ENCODE measurements around the gene SULT2B1. TPM values are rescaled to one million over a fixed set of nuclear protein-coding genes. Genes with fewer than 3 reads are reported as not detected.

Gene SULT2B1
- total RNA-seq, 4 donors from 2014 or later: 0.32 to 0.41 TPM; not detected in 2

- 69 to 75% methylated on average over 3 to 28 of the region's 30 CpGs for WGBS, 2 donors (ENCODE audit: low coverage in 1 of 2)
- no peak for DNase-seq
- H3K4me3 ChIP-seq: no peak overlapping the region
- H3K27ac ChIP-seq: no peak overlapping the region
- H3K27me3 ChIP-seq: no peaks in the 10 kb centered on the region
- in situ Hi-C loops (cut with MboI; ENCODE audit: low pct_ligation_motif_present in 1 of 4, low pct_unique_long_range_greater_than_20kb in 1 of 4, low sequenced_read_pairs in 3 of 4): loop anchor here in 2 of 4 donors (25.0 kb wide), 2 partner anchors 287 to 337 kb away; partner anchors contain the start of genes CARD8 (in 1 of the 2) and ZNF114 (in 1 of the 2)
- no peaks in the 10 kb centered on the region for H3K36me3 ChIP-seq
- intact Hi-C loops (cut with DNase I; ENCODE audit: low total_unique reads): no loop called here
- peaks cover 0 to 10% (median 4%) of the 10 kb centered on the region in 4 donors for H3K4me1 ChIP-seq
- TF ChIP-seq CTCF (IDR thresholded peaks at IDR 0.05): no peak
- TF ChIP-seq POLR2AphosphoS5 (IDR thresholded peaks at IDR 0.05): no peak
- no peak for TF ChIP-seq EP300 (IDR thresholded peaks at IDR 0.05; ENCODE audit: low read depth)
- TF ChIP-seq POLR2A (IDR thresholded peaks at IDR 0.05): no peak
- H3K9me3 ChIP-seq: no peaks in the 10 kb centered on the region
These were observed 47.2 kb downstream of the SULT2B1 start for GRCh38 chr19:48598996-48599700.

- Histone ChIP-seq H3K4me1 (peaks cover 0 to 15% (median 4%) of the 10 kb centered on the region in 4 donors), H3K27ac (peak overlapping the region in 3 of 4 donors; percentile 54 to 65 (median 63)), H3K27me3 (no peaks in the 10 kb centered on the region), H3K4me3 (no peak overlapping the region), H3K36me3 (no peaks in the 10 kb centered on the region), H3K9me3 (no peaks in the 10 kb centered on the region)
- 84 to 90% methylated on average over 2 to 21 of the region's 21 CpGs for WGBS, 2 donors (ENCODE audit: low coverage in 1 of 2)
- in situ Hi-C loops (cut with MboI; ENCODE audit: low pct_ligation_motif_present in 1 of 4, low pct_unique_long_range_greater_than_20kb in 1 of 4, low sequenced_read_pairs in 3 of 4): no loop called here
- DNase-seq: no peak
- TF ChIP-seq CTCF (IDR thresholded peaks at IDR 0.05) (no peak), POLR2AphosphoS5 (IDR thresholded peaks at IDR 0.05) (no peak), POLR2A (IDR thresholded peaks at IDR 0.05) (no peak), EP300 (IDR thresholded peaks at IDR 0.05; ENCODE audit: low read depth) (no peak)
- intact Hi-C loops (cut with DNase I; ENCODE audit: low total_unique reads): no loop called here
These were observed 48.9 kb downstream of the SULT2B1 start for GRCh38 chr19:48600679-48601417.

- Histone ChIP-seq H3K4me3 (no peak overlapping the region), H3K36me3 (no peaks in the 10 kb centered on the region), H3K9me3 (no peaks in the 10 kb centered on the region), H3K4me1 (peaks cover 0 to 15% (median 4%) of the 10 kb centered on the region in 4 donors), H3K27me3 (no peaks in the 10 kb centered on the region), H3K27ac (peak overlapping the region; percentile 21 to 71 (median 44))
- WGBS, 2 donors (ENCODE audit: low coverage in 1 of 2): 70% methylated on average over 9 of the region's 9 CpGs; no CpG with 5 or more reads in 1 of the 2 donors
- DNase-seq: no peak
- TF ChIP-seq POLR2A (IDR thresholded peaks at IDR 0.05) (no peak), POLR2AphosphoS5 (IDR thresholded peaks at IDR 0.05) (no peak), CTCF (IDR thresholded peaks at IDR 0.05) (no peak), EP300 (IDR thresholded peaks at IDR 0.05; ENCODE audit: low read depth) (no peak)
- in situ Hi-C loops (cut with MboI; ENCODE audit: low pct_ligation_motif_present in 1 of 4, low pct_unique_long_range_greater_than_20kb in 1 of 4, low sequenced_read_pairs in 3 of 4): no loop called here
- intact Hi-C loops (cut with DNase I; ENCODE audit: low total_unique reads): no loop called here
These were observed 51.0 kb downstream of the SULT2B1 start for GRCh38 chr19:48603001-48603400.

- Histone ChIP-seq H3K4me3 (no peak overlapping the region), H3K27ac (peak overlapping the region; percentile 21 to 71 (median 44)), H3K4me1 (peaks cover 0 to 15% (median 4%) of the 10 kb centered on the region in 4 donors), H3K36me3 (no peaks in the 10 kb centered on the region), H3K9me3 (no peaks in the 10 kb centered on the region), H3K27me3 (no peaks in the 10 kb centered on the region)
- DNase-seq: no peak
- in situ Hi-C loops (cut with MboI; ENCODE audit: low pct_ligation_motif_present in 1 of 4, low pct_unique_long_range_greater_than_20kb in 1 of 4, low sequenced_read_pairs in 3 of 4): no loop called here
- intact Hi-C loops (cut with DNase I; ENCODE audit: low total_unique reads): no loop called here
- TF ChIP-seq CTCF (IDR thresholded peaks at IDR 0.05): no peak
- TF ChIP-seq POLR2AphosphoS5 (IDR thresholded peaks at IDR 0.05): no peak
- no peak for TF ChIP-seq POLR2A (IDR thresholded peaks at IDR 0.05)
- TF ChIP-seq EP300 (IDR thresholded peaks at IDR 0.05; ENCODE audit: low read depth): no peak
- 91% methylated on average over 39 of the region's 39 CpGs; no CpG with 5 or more reads in 1 of the 2 donors for WGBS, 2 donors (ENCODE audit: low coverage in 1 of 2)
These were observed 51.5 kb downstream of the SULT2B1 start for GRCh38 chr19:48603449-48603848.

Data from transverse colon (tissue), 4 donors.